Fibroblast of skin of left quadriceps (primary cell): Measurements from ENCODE around the gene CIAO3.
A peak's percentile ranks its signal among the peaks of the same experiment; 100 is the strongest.
"Not testable (repeated sequence)": the region's sequence is repeated elsewhere in the genome, so short reads cannot be mapped to it uniquely, and the experiment has no call there.

Experiments
- DNase-seq, 2 experiments: peaks; one replicate each; pipeline ENCODE4 v3.0.0-alpha.2; 2013; ENCODE audit warnings: low read depth in 2 of 2

CIAO3 gene

GRCh38 chr16:760545-761343 lies 19.9 kb upstream of the CIAO3 start, which contains the start of gene MSLN:
MSLN (plus strand) TSS chr16:760734; CDS start chr16:762681, 1,947 bp downstream.
- DNase-seq, result no peak

- no peak for DNase-seq
Observed at GRCh38 chr16:760065-760464, 19.3 kb upstream of the CIAO3 start.

- DNase-seq, result no peak
Observed at GRCh38 chr16:759110-759910, 18.5 kb upstream of the CIAO3 start.

- no peak for DNase-seq
Observed at GRCh38 chr16:756428-756827, 15.6 kb upstream of the CIAO3 start.

GRCh38 chr16:754656-755055 lies 13.9 kb upstream of the CIAO3 start:
- DNase-seq, result no peak

- DNase-seq, result not testable (repeated sequence)
Observed at GRCh38 chr16:754121-754607, 13.4 kb upstream of the CIAO3 start.

GRCh38 chr16:752007-752312 lies 11.2 kb upstream of the CIAO3 start:
- no peak for DNase-seq

GRCh38 chr16:751152-752006 lies 10.6 kb upstream of the CIAO3 start:
- no peak for DNase-seq

GRCh38 chr16:750485-750884 lies 9.7 kb upstream of the CIAO3 start:
- no peak for DNase-seq

- peak; percentile 40 to 48 for DNase-seq
Observed at GRCh38 chr16:749010-749409, 8.2 kb upstream of the CIAO3 start.

- no peak for DNase-seq
Observed at GRCh38 chr16:747978-748746, 7.4 kb upstream of the CIAO3 start.

- no peak for DNase-seq
Observed at GRCh38 chr16:746637-747036, 5.8 kb upstream of the CIAO3 start.

GRCh38 chr16:745739-746138 lies 4.9 kb upstream of the CIAO3 start:
- DNase-seq, result no peak

- DNase-seq, result no peak
Observed at GRCh38 chr16:743794-744500, 3.1 kb upstream of the CIAO3 start.

- DNase-seq, result not testable (repeated sequence)
Observed at GRCh38 chr16:742894-743293, 2.1 kb upstream of the CIAO3 start.

- DNase-seq, result no peak
Observed at GRCh38 chr16:741986-742629, 1.3 kb upstream of the CIAO3 start.

GRCh38 chr16:740459-740763 lies 386 bp downstream of the CIAO3 start:
- DNase-seq, result no peak

GRCh38 chr16:739560-740458 lies 988 bp downstream of the CIAO3 start:
- DNase-seq, result no peak

- no peak for DNase-seq
Observed at GRCh38 chr16:736936-737481, 3.8 kb downstream of the CIAO3 start.
